Measurements from ENCODE around the gene MEIS2. TPM values are rescaled to one million over a fixed set of nuclear protein-coding genes. Genes with fewer than 3 reads are reported as not detected.

MEIS2 gene
- total and polyA plus RNA-seq, 2 experiments from 2014 or later = 224 to 432 TPM

DNA sequence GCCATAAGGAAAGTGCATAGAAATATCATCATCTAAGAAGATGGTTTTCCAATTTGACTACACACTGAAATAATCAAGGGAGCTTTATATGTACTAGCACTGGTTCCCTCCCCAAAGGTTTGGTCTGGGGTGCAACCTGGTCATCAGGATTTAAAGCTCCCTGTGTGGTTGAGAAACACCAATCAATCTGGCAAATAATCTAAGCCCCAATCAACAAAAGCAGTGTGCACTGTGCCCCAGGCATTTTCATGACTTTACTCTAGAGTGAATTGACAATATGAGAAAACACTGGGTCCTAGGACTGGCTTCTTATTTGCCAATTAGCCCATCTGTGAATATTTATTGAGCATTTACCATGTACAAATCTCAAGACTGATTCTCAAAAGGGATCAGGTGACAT, 255.1 kb downstream of the MEIS2 start:
- no peaks in the 10 kb centered on the region for H3K27me3 ChIP-seq
- H3K4me1 ChIP-seq (ENCODE audit: low read depth) = peaks cover 35% of the 10 kb centered on the region
- no peaks in the 10 kb centered on the region for H3K36me3 ChIP-seq
- H3K4me3 ChIP-seq = no peak overlapping the region
- no peak overlapping the region for H3K27ac ChIP-seq
- H3K9me3 ChIP-seq (ENCODE audit: low read depth) = no peaks in the 10 kb centered on the region
- TF ChIP-seq, protein P1, sequence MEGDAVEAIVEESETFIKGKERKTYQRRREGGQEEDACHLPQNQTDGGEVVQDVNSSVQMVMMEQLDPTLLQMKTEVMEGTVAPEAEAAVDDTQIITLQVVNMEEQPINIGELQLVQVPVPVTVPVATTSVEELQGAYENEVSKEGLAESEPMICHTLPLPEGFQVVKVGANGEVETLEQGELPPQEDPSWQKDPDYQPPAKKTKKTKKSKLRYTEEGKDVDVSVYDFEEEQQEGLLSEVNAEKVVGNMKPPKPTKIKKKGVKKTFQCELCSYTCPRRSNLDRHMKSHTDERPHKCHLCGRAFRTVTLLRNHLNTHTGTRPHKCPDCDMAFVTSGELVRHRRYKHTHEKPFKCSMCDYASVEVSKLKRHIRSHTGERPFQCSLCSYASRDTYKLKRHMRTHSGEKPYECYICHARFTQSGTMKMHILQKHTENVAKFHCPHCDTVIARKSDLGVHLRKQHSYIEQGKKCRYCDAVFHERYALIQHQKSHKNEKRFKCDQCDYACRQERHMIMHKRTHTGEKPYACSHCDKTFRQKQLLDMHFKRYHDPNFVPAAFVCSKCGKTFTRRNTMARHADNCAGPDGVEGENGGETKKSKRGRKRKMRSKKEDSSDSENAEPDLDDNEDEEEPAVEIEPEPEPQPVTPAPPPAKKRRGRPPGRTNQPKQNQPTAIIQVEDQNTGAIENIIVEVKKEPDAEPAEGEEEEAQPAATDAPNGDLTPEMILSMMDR (IDR thresholded peaks at IDR 0.05; ENCODE audit: low read depth, low read length) = no peak
- no peak for DNase-seq (ENCODE audit: low read depth in 1 of 2, low spot score in 1 of 2)

DNA sequence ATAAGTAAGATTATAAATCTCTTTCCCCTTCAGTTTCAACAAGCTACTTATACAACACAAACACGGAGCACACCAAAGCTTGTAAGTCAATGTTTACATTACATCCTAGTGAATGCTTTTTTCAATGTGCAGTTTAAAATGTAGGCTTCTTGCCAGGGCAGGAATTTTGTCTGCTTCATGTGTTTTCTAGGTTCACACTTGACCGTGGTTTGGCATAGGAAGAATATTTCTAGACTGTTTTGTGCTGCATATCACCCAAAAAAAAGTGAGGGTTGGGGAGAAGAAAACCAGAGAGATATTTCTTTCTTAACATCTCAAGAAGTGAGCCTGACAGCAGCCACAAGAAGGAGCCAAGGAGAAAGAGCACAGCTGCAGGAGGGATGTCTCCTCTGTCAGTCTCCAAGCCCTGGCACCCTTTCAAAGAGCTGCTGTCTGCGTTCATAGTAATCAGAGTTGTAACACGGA, 255.8 kb downstream of the MEIS2 start:
- TF ChIP-seq, protein P1 (IDR thresholded peaks at IDR 0.05; ENCODE audit: low read depth, low read length) = no peak
- H3K4me3 ChIP-seq = no peak overlapping the region
- peak in 1 of 2 donors; percentile 34 for DNase-seq (ENCODE audit: low read depth in 1 of 2, low spot score in 1 of 2)
- H3K27me3 ChIP-seq = no peaks in the 10 kb centered on the region
- peak overlapping the region; percentile 37 for H3K27ac ChIP-seq
- no peaks in the 10 kb centered on the region for H3K36me3 ChIP-seq
- H3K9me3 ChIP-seq (ENCODE audit: low read depth) = no peaks in the 10 kb centered on the region
- H3K4me1 ChIP-seq (ENCODE audit: low read depth) = peaks cover 35% of the 10 kb centered on the region

DNA sequence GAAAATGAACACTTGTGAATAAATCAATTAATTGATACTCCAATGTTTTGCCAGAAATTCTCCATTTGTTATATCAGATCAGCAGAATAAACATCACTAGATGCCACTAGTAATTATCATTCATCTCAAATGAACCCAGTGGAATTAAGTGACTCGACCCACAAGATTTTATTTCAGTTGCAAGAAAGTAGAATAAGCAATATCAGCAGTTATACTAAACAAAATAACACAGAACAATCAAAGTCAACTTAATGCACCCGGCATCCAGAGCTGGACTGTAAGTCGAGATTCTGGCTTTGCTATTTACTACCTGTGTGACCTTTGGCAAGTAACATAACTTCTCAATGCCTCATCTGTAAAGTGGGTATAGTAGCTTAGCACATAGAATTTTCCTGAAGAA, 256.5 kb downstream of the MEIS2 start:
- H3K27ac ChIP-seq = no peak overlapping the region
- no peak for DNase-seq (ENCODE audit: low read depth in 1 of 2, low spot score in 1 of 2)
- no peaks in the 10 kb centered on the region for H3K27me3 ChIP-seq
- H3K9me3 ChIP-seq (ENCODE audit: low read depth) = no peaks in the 10 kb centered on the region
- TF ChIP-seq, protein P1 (IDR thresholded peaks at IDR 0.05; ENCODE audit: low read depth, low read length) = no peak
- no peak overlapping the region for H3K4me3 ChIP-seq
- H3K4me1 ChIP-seq (ENCODE audit: low read depth) = peaks cover 35% of the 10 kb centered on the region
- no peaks in the 10 kb centered on the region for H3K36me3 ChIP-seq

DNA sequence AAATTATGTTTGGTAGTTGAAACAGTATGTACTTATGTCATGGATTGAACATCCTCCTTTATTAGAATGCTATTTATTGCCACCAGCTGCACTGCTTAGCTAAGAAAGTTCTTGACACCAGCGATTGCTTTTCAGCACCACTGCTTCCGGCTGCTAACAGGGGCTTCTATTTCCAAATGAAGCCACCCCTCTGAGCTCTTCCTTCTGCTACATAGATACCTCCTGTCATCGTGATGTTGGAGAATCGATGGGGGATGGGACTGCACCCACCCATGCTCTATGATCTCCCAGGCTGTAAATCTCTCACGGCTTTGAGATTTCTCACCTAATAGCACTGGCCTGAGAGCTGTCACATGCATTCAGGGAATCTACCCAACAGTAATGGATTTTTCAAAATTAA, 259.2 kb downstream of the MEIS2 start:
- peak in 1 of 2 donors; percentile 42 for DNase-seq (ENCODE audit: low read depth in 1 of 2, low spot score in 1 of 2)
- peaks cover 32% of the 10 kb centered on the region for H3K4me1 ChIP-seq (ENCODE audit: low read depth)
- no peaks in the 10 kb centered on the region for H3K27me3 ChIP-seq
- H3K4me3 ChIP-seq = no peak overlapping the region
- TF ChIP-seq, protein P1 (IDR thresholded peaks at IDR 0.05; ENCODE audit: low read depth, low read length) = no peak
- no peaks in the 10 kb centered on the region for H3K9me3 ChIP-seq (ENCODE audit: low read depth)
- H3K27ac ChIP-seq = no peak overlapping the region
- H3K36me3 ChIP-seq = no peaks in the 10 kb centered on the region
